ENCODE data around the gene KLHDC7B.

- TF ChIP-seq CTCF (IDR thresholded peaks at IDR 0.05; ENCODE audit: low read depth, low read length) (no peak), EZH2phosphoT487 (IDR thresholded peaks at IDR 0.05; ENCODE audit: low read depth) (no peak)
These were observed 29.8 kb downstream of the KLHDC7B start for GRCh38 chr22:50575426-50575941.

Measured in OCI-LY3 (cell line).